Endodermal cell (in vitro differentiated cells): ENCODE data around the gene ZNF100. TPM values are rescaled to one million over a fixed set of nuclear protein-coding genes. Genes with fewer than 3 reads are reported as not detected.

Experiments
- DNase-seq: peaks from one replicate; pipeline ENCODE4 v3.0.0-alpha.2; 2017
- H3K27ac ChIP-seq: 2 replicates; pipeline ENCODE4 v1.5.1; 2013; ENCODE audit warnings: mild to moderate bottlenecking, low read depth, low read length, moderate library complexity
- H3K27me3 ChIP-seq: 2 replicates; pipeline ENCODE4 v1.6.1; 2013; ENCODE audit warnings: mild to moderate bottlenecking, low read length, moderate library complexity; ENCODE audit not compliant: insufficient read depth, control insufficient read depth, poor library complexity, severe bottlenecking
- H3K36me3 ChIP-seq: 2 replicates; pipeline ENCODE4 v1.7.0; 2013; ENCODE audit warnings: mild to moderate bottlenecking, low read length, moderate library complexity; ENCODE audit not compliant: control insufficient read depth, insufficient read depth
- H3K4me1 ChIP-seq: one replicate; pipeline ENCODE4 v1.7.0; 2013; ENCODE audit warnings: low read length; ENCODE audit not compliant: control insufficient read depth, insufficient read depth
- H3K4me3 ChIP-seq: 2 replicates; pipeline ENCODE4 v1.5.1; 2013; ENCODE audit warnings: mild to moderate bottlenecking, low read length, moderate library complexity
- H3K9ac ChIP-seq: 2 replicates; pipeline ENCODE4 v1.6.1; 2013; ENCODE audit warnings: mild to moderate bottlenecking, low read length, moderate library complexity; ENCODE audit not compliant: poor library complexity, severe bottlenecking; ENCODE audit errors: extremely low read depth
- H3K9me3 ChIP-seq: 2 replicates; pipeline ENCODE4 v1.6.1; 2013; ENCODE audit warnings: mild to moderate bottlenecking, low read length, moderate library complexity; ENCODE audit not compliant: control insufficient read depth
- H3K27ac Mint-ChIP-seq: 2 replicates; pipeline ENCODE4 v1.8.0; 2020; ENCODE audit warnings: mixed read lengths
- H3K27me3 Mint-ChIP-seq: 2 replicates; pipeline ENCODE4 v1.8.0; 2021; ENCODE audit warnings: mild to moderate bottlenecking, mixed read lengths; ENCODE audit not compliant: insufficient read depth
- H3K36me3 Mint-ChIP-seq: 2 replicates; pipeline ENCODE4 v1.8.0; 2020; ENCODE audit warnings: low read depth, mixed read lengths
- H3K4me1 Mint-ChIP-seq: 2 replicates; pipeline ENCODE4 v1.8.0; 2020; ENCODE audit warnings: mixed read lengths
- H3K4me3 Mint-ChIP-seq: 2 replicates; pipeline ENCODE4 v1.8.0; 2020; ENCODE audit warnings: mild to moderate bottlenecking, moderate library complexity, mixed read lengths
- H3K9me3 Mint-ChIP-seq: 2 replicates; pipeline ENCODE4 v1.8.0; 2020; ENCODE audit warnings: mild to moderate bottlenecking, mixed read lengths
- CTCF ChIP-seq: fragments of 200-600 bp; sonication (generic); conservative IDR thresholded peaks from 2 replicates; pipeline ENCODE4 v1.5.0; 2021; ENCODE audit warnings: antibody characterized with exemption, mild to moderate bottlenecking
- whole genome bisulfite sequencing, 2 experiments: methylation state at CpG; one replicate each; pipeline versions ENCODE4 v1.1.5 to v1.1.7; 2013; ENCODE audit warnings: missing lambda C conversion rate in 2 of 2, mixed read lengths in 1 of 2; ENCODE audit not compliant: insufficient coverage in 1 of 2, insufficient read length in 1 of 2; 5-methylcytosine and 5-hydroxymethylcytosine counted together
- total RNA-seq, 2 donors: library from RNA; stranded (reverse); fragmentation: NEBNext Ultra II Directional in 1 of 2; extraction: Animal tissue kit (Norgen Biotek cat#: 25700) in 1 of 2; gene quantifications; 2 replicates in 1 of 2; 3 replicates in 1 of 2; pipeline ENCODE4 v1.2.1, GENCODE V29; 2021

Gene ZNF100
- total RNA-seq, 2 donors from 2014 or later: 20.4 to 28.3 TPM

GRCh38 chr19:21751384-21751783, 16.0 kb downstream of the ZNF100 start:
- H3K27ac ChIP-seq: no peak overlapping the region
- no peak overlapping the region for H3K4me3 ChIP-seq
- H3K9me3 ChIP-seq: peaks cover 14% of the 10 kb centered on the region
- peaks cover 11% of the 10 kb centered on the region for H3K9me3 Mint-ChIP-seq
- no peaks in the 10 kb centered on the region for H3K4me1 Mint-ChIP-seq
- no peak overlapping the region for H3K4me3 Mint-ChIP-seq
- H3K27me3 Mint-ChIP-seq: no peaks in the 10 kb centered on the region
- H3K27me3 ChIP-seq: no peaks in the 10 kb centered on the region
- H3K9ac ChIP-seq: no peak overlapping the region
- peaks cover 79% of the 10 kb centered on the region for H3K36me3 ChIP-seq
- peaks cover 77% of the 10 kb centered on the region for H3K36me3 Mint-ChIP-seq
- TF ChIP-seq CTCF: no peak
- H3K4me1 ChIP-seq: no peaks in the 10 kb centered on the region
- DNase-seq: no peak
- 94 to 100% methylated on average over 1 to 3 of the region's 3 CpGs for WGBS, 2 experiments
- H3K27ac Mint-ChIP-seq: no peak overlapping the region

GRCh38 chr19:21750586-21751128, 16.7 kb downstream of the ZNF100 start:
- H3K4me3 Mint-ChIP-seq: no peak overlapping the region
- Histone ChIP-seq H3K9ac (no peak overlapping the region), H3K27ac (no peak overlapping the region), H3K9me3 (peaks cover 8% of the 10 kb centered on the region), H3K4me3 (no peak overlapping the region), H3K4me1 (no peaks in the 10 kb centered on the region), H3K36me3 (peaks cover 79% of the 10 kb centered on the region), H3K27me3 (no peaks in the 10 kb centered on the region)
- H3K27ac Mint-ChIP-seq: no peak overlapping the region
- no peaks in the 10 kb centered on the region for H3K4me1 Mint-ChIP-seq
- peaks cover 4% of the 10 kb centered on the region for H3K9me3 Mint-ChIP-seq
- H3K27me3 Mint-ChIP-seq: no peaks in the 10 kb centered on the region
- TF ChIP-seq CTCF: no peak
- 96 to 97% methylated on average over 6 to 40 of the region's 40 CpGs for WGBS, 2 experiments
- peaks cover 74% of the 10 kb centered on the region for H3K36me3 Mint-ChIP-seq
- DNase-seq: no peak

GRCh38 chr19:21749090-21749489, 18.3 kb downstream of the ZNF100 start:
- H3K36me3 Mint-ChIP-seq: peaks cover 66% of the 10 kb centered on the region
- Histone ChIP-seq H3K27ac (no peak overlapping the region), H3K4me3 (no peak overlapping the region), H3K27me3 (no peaks in the 10 kb centered on the region), H3K9ac (no peak overlapping the region), H3K36me3 (peaks cover 79% of the 10 kb centered on the region), H3K9me3 (peaks cover 7% of the 10 kb centered on the region), H3K4me1 (no peaks in the 10 kb centered on the region)
- no peak for DNase-seq
- no peaks in the 10 kb centered on the region for H3K4me1 Mint-ChIP-seq
- WGBS, 2 experiments: 98 to 100% methylated on average over 1 to 4 of the region's 4 CpGs
- no peaks in the 10 kb centered on the region for H3K27me3 Mint-ChIP-seq
- TF ChIP-seq CTCF: no peak
- H3K4me3 Mint-ChIP-seq: no peak overlapping the region
- no peaks in the 10 kb centered on the region for H3K9me3 Mint-ChIP-seq
- H3K27ac Mint-ChIP-seq: no peak overlapping the region
